Memory B cell (primary cell): ENCODE measurements around the gene KIAA0232.
"Not testable (repeated sequence)": the region's sequence is repeated elsewhere in the genome, so short reads cannot be mapped to it uniquely, and the experiment has no call there.

Source experiments
- ATAC-seq: fragments of 150-1000 bp; cut with Tn5 transposase; 2 replicates; pipeline ENCODE4 v1.10.0; 2021; ENCODE audit warnings: low read depth, mild to moderate bottlenecking, moderate library complexity
- DNase-seq, 2 donors: peaks; one replicate each; pipeline ENCODE4 v3.0.0; 2022; ENCODE audit warnings: low spot score in 2 of 2
- H3K27ac Mint-ChIP-seq: one replicate; pipeline ENCODE4 v1.8.0; 2022; ENCODE audit warnings: mild to moderate bottlenecking, moderate library complexity, mixed read lengths
- H3K27me3 Mint-ChIP-seq: one replicate; pipeline ENCODE4 v1.8.0; 2022; ENCODE audit warnings: mixed read lengths
- H3K36me3 Mint-ChIP-seq: one replicate; pipeline ENCODE4 v1.8.0; 2022; ENCODE audit warnings: mild to moderate bottlenecking, mixed read lengths
- H3K4me1 Mint-ChIP-seq: one replicate; pipeline ENCODE4 v1.8.0; 2022; ENCODE audit warnings: mixed read lengths
- H3K4me3 Mint-ChIP-seq: one replicate; pipeline ENCODE4 v1.8.0; 2022; ENCODE audit warnings: mild to moderate bottlenecking, moderate library complexity, mixed read lengths
- H3K9me3 Mint-ChIP-seq: one replicate; pipeline ENCODE4 v1.8.0; 2022; ENCODE audit warnings: mixed read lengths

KIAA0232 gene

GRCh38 chr4:6777636-6778281, 4.8 kb upstream of the KIAA0232 start:
- no peak for ATAC-seq
- Mint-ChIP-seq H3K4me3 (peak overlapping the region; percentile 47), H3K4me1 (peaks cover 9% of the 10 kb centered on the region)

GRCh38 chr4:6778435-6778834, 4.1 kb upstream of the KIAA0232 start:
- Mint-ChIP-seq H3K27me3 (peaks cover 3% of the 10 kb centered on the region), H3K4me3 (no peak overlapping the region), H3K36me3 (no peaks in the 10 kb centered on the region), H3K9me3 (no peaks in the 10 kb centered on the region), H3K4me1 (peaks cover 9% of the 10 kb centered on the region), H3K27ac (no peak overlapping the region)
- no peak for DNase-seq
- ATAC-seq: no peak

More at GRCh38 chr4:6777636-6778281, 4.8 kb upstream of the KIAA0232 start:
- H3K9me3 Mint-ChIP-seq: no peaks in the 10 kb centered on the region
- no peak overlapping the region for H3K27ac Mint-ChIP-seq
- peaks cover 3% of the 10 kb centered on the region for H3K27me3 Mint-ChIP-seq
- DNase-seq: no peak
- H3K36me3 Mint-ChIP-seq: no peaks in the 10 kb centered on the region

DNA sequence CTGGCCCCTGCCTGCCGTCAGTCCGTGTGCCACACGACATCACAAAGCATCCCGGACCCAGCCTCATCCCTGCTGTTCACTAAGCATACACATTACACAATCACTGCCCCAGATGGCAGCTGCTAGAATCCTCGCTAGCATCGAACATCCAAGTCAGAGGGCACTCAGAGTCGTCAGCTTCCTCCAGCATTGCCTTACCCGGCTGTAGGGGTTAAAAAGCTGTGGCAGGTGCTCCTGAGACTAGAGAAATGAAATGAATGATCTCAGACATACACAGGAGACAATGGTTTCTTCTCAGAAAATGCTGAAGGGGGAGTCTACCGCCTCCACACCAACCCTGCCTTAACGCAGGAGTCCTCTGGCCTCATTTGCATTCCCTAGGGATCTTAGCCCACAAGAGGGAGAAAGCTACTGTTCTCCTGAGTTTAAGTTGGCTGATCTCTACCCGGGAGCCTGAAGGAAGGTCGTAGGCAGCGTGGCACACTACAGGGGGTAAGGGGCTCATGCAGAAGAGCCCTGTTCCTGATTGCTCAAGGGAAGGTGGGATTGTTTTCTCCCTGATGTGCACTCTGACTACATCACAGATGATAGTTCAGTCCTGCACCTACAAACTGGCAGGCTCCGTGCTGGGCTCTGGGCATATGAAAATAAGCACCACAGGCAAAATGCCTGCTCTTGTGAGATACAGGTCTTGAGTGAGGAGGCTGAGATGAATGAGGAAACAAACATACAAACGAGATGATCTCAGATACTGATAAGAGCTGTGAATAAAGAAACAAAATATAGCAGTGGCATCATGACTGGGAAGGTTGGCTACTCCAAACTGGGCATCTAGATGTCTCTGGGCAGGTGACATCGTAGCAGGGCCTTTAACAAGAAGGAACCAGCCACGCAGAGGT, 2.6 kb upstream of the KIAA0232 start:
- H3K36me3 Mint-ChIP-seq: no peaks in the 10 kb centered on the region
- peaks cover 3% of the 10 kb centered on the region for H3K27me3 Mint-ChIP-seq
- H3K4me1 Mint-ChIP-seq: peaks cover 9% of the 10 kb centered on the region
- ATAC-seq (no peak), DNase-seq (no peak)
- no peak overlapping the region for H3K4me3 Mint-ChIP-seq
- no peaks in the 10 kb centered on the region for H3K9me3 Mint-ChIP-seq
- no peak overlapping the region for H3K27ac Mint-ChIP-seq

- no peak for ATAC-seq
- Mint-ChIP-seq H3K27me3 (peaks cover 1% of the 10 kb centered on the region), H3K4me1 (peaks cover 14% of the 10 kb centered on the region)
These were observed 1.4 kb upstream of the KIAA0232 start for GRCh38 chr4:6781113-6781512.

GRCh38 chr4:6781561-6781960, 966 bp upstream of the KIAA0232 start:
- DNase-seq (no peak), ATAC-seq (no peak)
- Mint-ChIP-seq H3K4me1 (peaks cover 14% of the 10 kb centered on the region), H3K36me3 (no peaks in the 10 kb centered on the region), H3K4me3 (peak overlapping the region; percentile 77), H3K27ac (peak overlapping the region; percentile 58), H3K9me3 (no peaks in the 10 kb centered on the region), H3K27me3 (peaks cover 1% of the 10 kb centered on the region)

More at GRCh38 chr4:6781113-6781512, 1.4 kb upstream of the KIAA0232 start:
- Mint-ChIP-seq H3K9me3 (no peaks in the 10 kb centered on the region), H3K36me3 (no peaks in the 10 kb centered on the region), H3K27ac (no peak overlapping the region), H3K4me3 (peak overlapping the region; percentile 77)
- no peak for DNase-seq

DNA sequence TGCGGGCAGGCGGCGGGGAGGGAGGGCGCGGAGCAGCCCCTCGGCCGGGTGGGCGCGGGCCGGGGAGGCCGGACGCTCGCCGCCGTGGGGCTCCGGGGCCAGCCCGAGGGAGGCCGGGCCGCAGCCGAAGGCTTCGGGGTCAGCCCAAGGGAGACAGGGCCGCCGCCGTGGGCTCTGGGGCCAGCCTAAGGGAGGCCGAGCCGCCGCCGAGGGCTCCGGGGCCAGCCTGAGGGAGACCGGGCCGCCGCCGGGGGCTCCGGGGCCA, 251 bp downstream of the KIAA0232 start:
- Mint-ChIP-seq H3K27me3 (no peaks in the 10 kb centered on the region), H3K4me3 (no peak overlapping the region), H3K9me3 (no peaks in the 10 kb centered on the region), H3K27ac (no peak overlapping the region), H3K4me1 (peaks cover 15% of the 10 kb centered on the region), H3K36me3 (peaks cover 4% of the 10 kb centered on the region)
- ATAC-seq (no peak), DNase-seq (no peak)

- H3K27me3 Mint-ChIP-seq: no peaks in the 10 kb centered on the region
- peaks cover 18% of the 10 kb centered on the region for H3K4me1 Mint-ChIP-seq
- ATAC-seq (peak; percentile 73), DNase-seq (peak; percentile 85)
- peak overlapping the region; percentile 92 for H3K4me3 Mint-ChIP-seq
- no peaks in the 10 kb centered on the region for H3K9me3 Mint-ChIP-seq
- peak overlapping the region; percentile 89 for H3K27ac Mint-ChIP-seq
- peaks cover 8% of the 10 kb centered on the region for H3K36me3 Mint-ChIP-seq
These were observed 819 bp downstream of the KIAA0232 start for GRCh38 chr4:6783111-6783981.

DNA sequence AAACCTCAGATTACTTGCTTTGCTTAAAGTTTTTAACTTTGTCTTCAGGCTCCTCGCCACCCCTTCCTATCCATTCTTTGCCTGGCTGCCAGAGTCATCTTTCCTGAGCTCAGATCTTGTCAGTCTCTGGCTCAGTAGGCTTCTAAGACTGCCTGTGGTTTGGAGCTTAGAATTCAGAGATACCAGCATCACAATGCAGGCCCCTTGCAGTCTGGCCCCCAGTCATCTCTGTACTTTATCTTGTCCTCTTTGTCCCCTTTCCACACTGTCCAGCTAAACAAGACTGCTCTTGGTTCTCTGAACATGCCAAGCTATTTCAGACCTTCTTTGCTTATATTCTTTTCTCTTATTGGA, 3.0 kb downstream of the KIAA0232 start:
- no peaks in the 10 kb centered on the region for H3K9me3 Mint-ChIP-seq

DNA sequence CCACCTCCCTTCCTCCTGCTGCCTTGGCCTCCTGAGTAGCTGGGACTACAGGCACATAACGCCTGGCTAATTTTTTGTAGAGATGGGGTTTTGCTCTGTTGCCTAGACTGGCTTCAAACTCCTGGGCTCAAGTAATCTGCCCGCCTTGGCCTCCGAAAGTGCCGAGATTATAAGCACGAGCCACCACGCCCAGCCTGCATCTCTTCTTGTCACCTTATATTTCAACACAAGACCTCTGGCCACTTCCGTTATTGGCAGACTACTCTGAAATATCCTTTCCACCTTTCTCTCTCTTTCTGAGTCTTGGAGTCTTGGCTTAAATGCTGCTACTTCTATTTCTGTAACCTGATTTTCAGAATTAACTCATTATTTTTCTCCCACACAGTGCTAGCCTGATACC, 5.6 kb downstream of the KIAA0232 start:
- Mint-ChIP-seq H3K4me1 (peaks cover 21% of the 10 kb centered on the region), H3K27ac (no peak overlapping the region), H3K9me3 (no peaks in the 10 kb centered on the region), H3K36me3 (peaks cover 17% of the 10 kb centered on the region), H3K4me3 (no peak overlapping the region), H3K27me3 (no peaks in the 10 kb centered on the region)
- no peak for DNase-seq
- no peak for ATAC-seq

More for the DNA sequence above, 3.0 kb downstream of the KIAA0232 start:
- Mint-ChIP-seq H3K4me3 (no peak overlapping the region), H3K36me3 (peaks cover 8% of the 10 kb centered on the region), H3K4me1 (peaks cover 21% of the 10 kb centered on the region), H3K27me3 (no peaks in the 10 kb centered on the region), H3K27ac (no peak overlapping the region)
- no peak for DNase-seq
- no peak for ATAC-seq

- not testable (repeated sequence) for H3K4me3 Mint-ChIP-seq, H3K27ac Mint-ChIP-seq, H3K27me3 Mint-ChIP-seq, DNase-seq, ATAC-seq, H3K9me3 Mint-ChIP-seq
- peaks cover 33% of the 10 kb centered on the region for H3K4me1 Mint-ChIP-seq
- peaks cover 25% of the 10 kb centered on the region for H3K36me3 Mint-ChIP-seq
These were observed 8.7 kb downstream of the KIAA0232 start for GRCh38 chr4:6791245-6791644.

- not testable (repeated sequence) for H3K9me3 Mint-ChIP-seq, H3K27ac Mint-ChIP-seq, ATAC-seq, H3K27me3 Mint-ChIP-seq, DNase-seq, H3K4me3 Mint-ChIP-seq
- H3K4me1 Mint-ChIP-seq: peaks cover 33% of the 10 kb centered on the region
- peaks cover 25% of the 10 kb centered on the region for H3K36me3 Mint-ChIP-seq
These were observed 9.3 kb downstream of the KIAA0232 start for GRCh38 chr4:6791796-6792195.

- Mint-ChIP-seq H3K27ac (no peak overlapping the region), H3K9me3 (no peaks in the 10 kb centered on the region), H3K27me3 (no peaks in the 10 kb centered on the region), H3K4me1 (peaks cover 24% of the 10 kb centered on the region), H3K36me3 (peaks cover 17% of the 10 kb centered on the region), H3K4me3 (no peak overlapping the region)
- no peak for ATAC-seq
- no peak for DNase-seq
These were observed 11.7 kb downstream of the KIAA0232 start for GRCh38 chr4:6794189-6794588.

DNA sequence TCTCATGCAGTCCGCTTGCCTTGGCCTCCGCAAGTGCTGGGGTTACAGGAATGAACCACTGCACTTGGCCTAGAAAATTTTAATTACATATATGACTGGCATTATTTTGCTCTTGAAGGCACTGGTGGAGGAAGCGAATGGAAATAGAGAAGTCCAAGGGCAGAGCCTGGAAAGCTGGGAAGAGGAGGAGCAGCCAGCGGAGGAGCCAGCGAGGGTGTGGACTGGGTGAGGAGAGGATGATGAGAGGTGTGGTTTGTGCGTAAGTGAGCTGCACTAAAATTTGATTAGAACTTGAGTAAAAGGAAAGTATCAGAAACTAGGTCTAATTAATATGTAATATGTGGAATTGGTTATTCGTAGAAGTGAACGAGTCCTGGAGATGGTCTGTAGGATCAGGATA, 13.3 kb downstream of the KIAA0232 start:
- H3K27ac Mint-ChIP-seq: no peak overlapping the region
- no peak for ATAC-seq

DNA sequence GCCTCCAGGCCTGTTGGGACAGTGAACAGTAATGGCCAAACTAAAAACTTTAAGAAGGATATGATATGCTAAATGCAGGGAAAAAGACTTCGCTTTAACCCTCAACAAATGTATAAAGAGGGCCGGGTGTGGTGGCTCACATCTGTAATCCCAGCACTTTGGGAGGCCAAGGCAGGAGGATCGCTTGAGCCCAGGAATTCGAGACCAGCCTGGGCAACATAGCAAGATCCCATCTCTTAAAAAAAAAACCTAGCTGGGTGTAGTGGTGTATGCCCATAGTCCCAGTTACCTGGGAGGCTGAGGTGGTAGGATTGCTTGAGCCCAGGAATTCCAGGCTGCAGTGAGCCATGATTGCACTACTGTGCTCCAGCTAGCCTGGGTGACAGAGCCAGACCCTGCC, 14.8 kb downstream of the KIAA0232 start:
- Mint-ChIP-seq H3K36me3 (peaks cover 12% of the 10 kb centered on the region), H3K4me1 (peaks cover 24% of the 10 kb centered on the region)
- H3K27me3 Mint-ChIP-seq, H3K9me3 Mint-ChIP-seq, DNase-seq, H3K27ac Mint-ChIP-seq, H3K4me3 Mint-ChIP-seq, ATAC-seq: not testable (repeated sequence)

More for the DNA sequence above, 13.3 kb downstream of the KIAA0232 start:
- Mint-ChIP-seq H3K9me3 (no peaks in the 10 kb centered on the region), H3K27me3 (no peaks in the 10 kb centered on the region), H3K4me1 (peaks cover 25% of the 10 kb centered on the region), H3K4me3 (no peak overlapping the region), H3K36me3 (peaks cover 18% of the 10 kb centered on the region)
- no peak for DNase-seq
